DOHH2 (cell line): ENCODE measurements around the gene HNF1A.

Experiments
- H3F3A ChIP-seq: fragments of 200-600 bp; sonication (generic), shearing (Covaris generic); 2 replicates; pipeline ENCODE4 v1.6.0; 2016; ENCODE audit warnings: antibody characterized with exemption, mild to moderate bottlenecking; ENCODE audit not compliant: control insufficient read depth, insufficient read depth
- H3K27ac ChIP-seq: fragments of 200-600 bp; sonication (generic); 2 replicates; pipeline ENCODE4 v1.5.1; 2014; ENCODE audit warnings: low read depth, mild to moderate bottlenecking, low read length, moderate library complexity
- H3K27me3 ChIP-seq: fragments of 200-600 bp; sonication (generic); 2 replicates; pipeline ENCODE4 v1.6.1; 2014; ENCODE audit warnings: mild to moderate bottlenecking, low read length, mixed read lengths; ENCODE audit not compliant: control insufficient read depth
- H3K36me3 ChIP-seq: fragments of 200-600 bp; sonication (generic); 2 replicates; pipeline ENCODE4 v1.6.1; 2014; ENCODE audit warnings: mild to moderate bottlenecking, low read length, moderate library complexity, mixed read lengths; ENCODE audit not compliant: control insufficient read depth
- H3K4me1 ChIP-seq: fragments of 200-600 bp; sonication (generic); 2 replicates; pipeline ENCODE4 v1.6.1; 2014; ENCODE audit warnings: mild to moderate bottlenecking, low read length, mixed read lengths; ENCODE audit not compliant: control insufficient read depth
- H3K4me2 ChIP-seq: fragments of 200-600 bp; sonication (generic); 2 replicates; pipeline ENCODE4 v1.6.0; 2014; ENCODE audit warnings: mild to moderate bottlenecking, low read length, moderate library complexity
- H3K4me3 ChIP-seq: fragments of 200-600 bp; sonication (generic); 2 replicates; pipeline ENCODE4 v1.5.1; 2014; ENCODE audit warnings: mild to moderate bottlenecking, low read length, mixed read lengths
- H3K79me2 ChIP-seq: fragments of 200-600 bp; sonication (generic); 2 replicates; pipeline ENCODE4 v1.6.1; 2014; ENCODE audit warnings: mild to moderate bottlenecking, low read length, mixed read lengths; ENCODE audit not compliant: control insufficient read depth
- H3K9me2 ChIP-seq: fragments of 200-600 bp; sonication (generic); replicated peaks from 2 replicates; pipeline ENCODE4 v1.6.1; 2014; ENCODE audit warnings: mild to moderate bottlenecking, low read length, mixed read lengths; ENCODE audit not compliant: control insufficient read depth
- H3K9me3 ChIP-seq: fragments of 200-600 bp; sonication (generic); 2 replicates; pipeline ENCODE4 v1.6.1; 2014; ENCODE audit warnings: antibody characterized with exemption, low read length, mixed read lengths; ENCODE audit not compliant: control insufficient read depth, insufficient read depth
- H4K20me1 ChIP-seq: fragments of 200-600 bp; sonication (generic); 2 replicates; pipeline ENCODE4 v1.6.0; 2014; ENCODE audit warnings: low read depth, mild to moderate bottlenecking, antibody characterized with exemption, low read length, moderate library complexity; ENCODE audit not compliant: control insufficient read depth, insufficient read depth
- CTCF ChIP-seq: fragments of 200-600 bp; sonication (generic); IDR thresholded peaks from one replicate; pipeline ENCODE4 v1.5.1; 2014; ENCODE audit warnings: antibody characterized with exemption, mild to moderate bottlenecking, low read depth, low read length; ENCODE audit not compliant: poor library complexity, severe bottlenecking
- EZH2phosphoT487 ChIP-seq: fragments of 200-600 bp; sonication (generic); IDR thresholded peaks from 2 replicates; pipeline ENCODE4 v1.6.1; 2017; ENCODE audit warnings: borderline replicate concordance, mild to moderate bottlenecking, antibody characterized with exemption, low read length, moderate library complexity, mixed read lengths

HNF1A gene

DNA sequence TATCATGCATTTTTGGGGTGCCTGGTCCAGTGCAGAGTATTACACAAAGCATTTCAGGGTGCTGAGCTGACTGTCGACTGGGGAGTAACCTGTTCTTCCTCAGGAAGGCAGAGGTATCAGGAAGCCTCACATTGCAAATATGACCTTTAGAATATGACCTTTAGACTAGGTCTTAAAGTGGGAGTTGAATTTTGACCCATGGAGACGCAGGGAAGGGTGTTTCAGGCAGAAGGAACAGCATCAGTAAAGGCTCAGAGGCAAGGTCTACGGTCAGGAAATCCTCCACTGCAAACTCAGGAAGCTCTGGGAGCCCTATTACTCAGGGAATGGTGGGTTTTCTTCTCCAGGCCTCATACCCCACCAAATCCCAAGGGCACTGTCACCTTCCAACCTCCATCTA, 11.3 kb downstream of the HNF1A start:
- TF ChIP-seq CTCF (no peak), EZH2phosphoT487 (no peak)
- H3K36me3 ChIP-seq: no peaks in the 10 kb centered on the region

GRCh38 chr12:120990487-120991055, 12.2 kb downstream of the HNF1A start:
- Histone ChIP-seq H3K9me3 (no peaks in the 10 kb centered on the region), H3K4me1 (no peaks in the 10 kb centered on the region), H4K20me1 (no peaks in the 10 kb centered on the region), H3K4me2 (no peak overlapping the region), H3K9me2 (no peaks in the 10 kb centered on the region; the same call in 1 of the 2 replicates), H3K79me2 (no peaks in the 10 kb centered on the region), H3K36me3 (no peaks in the 10 kb centered on the region), H3F3A (no peaks in the 10 kb centered on the region), H3K27ac (no peak overlapping the region), H3K4me3 (no peak overlapping the region), H3K27me3 (no peaks in the 10 kb centered on the region; the same call in 1 of the 2 replicates)
- no peak for TF ChIP-seq EZH2phosphoT487
- no peak for TF ChIP-seq CTCF

More for the DNA sequence above, 11.3 kb downstream of the HNF1A start:
- H3K79me2 ChIP-seq: no peaks in the 10 kb centered on the region
- no peaks in the 10 kb centered on the region for H3K9me3 ChIP-seq
- no peaks in the 10 kb centered on the region for H3K4me1 ChIP-seq
- H4K20me1 ChIP-seq: no peaks in the 10 kb centered on the region
- H3K4me2 ChIP-seq: no peak overlapping the region
- H3K9me2 ChIP-seq: no peaks in the 10 kb centered on the region
- no peak overlapping the region for H3K4me3 ChIP-seq
- H3K27ac ChIP-seq: no peak overlapping the region
- H3K27me3 ChIP-seq: no peaks in the 10 kb centered on the region; the same call in 1 of the 2 replicates
- no peaks in the 10 kb centered on the region for H3F3A ChIP-seq

- no peaks in the 10 kb centered on the region for H3K36me3 ChIP-seq
- H3K79me2 ChIP-seq: no peaks in the 10 kb centered on the region
- no peaks in the 10 kb centered on the region for H3K4me1 ChIP-seq
- H3K4me3 ChIP-seq: no peak overlapping the region
- H3K27ac ChIP-seq: no peak overlapping the region
- no peaks in the 10 kb centered on the region for H3K9me3 ChIP-seq
- H3K4me2 ChIP-seq: no peak overlapping the region
- TF ChIP-seq CTCF (no peak), EZH2phosphoT487 (no peak)
- H3K27me3 ChIP-seq: no peaks in the 10 kb centered on the region; the same call in 1 of the 2 replicates
- H3F3A ChIP-seq: no peaks in the 10 kb centered on the region
- no peaks in the 10 kb centered on the region for H4K20me1 ChIP-seq
- no peaks in the 10 kb centered on the region; the same call in 1 of the 2 replicates for H3K9me2 ChIP-seq
These were observed 13.6 kb downstream of the HNF1A start for GRCh38 chr12:120991965-120992364.
